Purkinje cell (primary cell): ENCODE measurements around the gene METTL1. TPM values are rescaled to one million over a fixed set of nuclear protein-coding genes. Genes with fewer than 3 reads are reported as not detected.

ENCODE experiments used
- polyA plus RNA-seq: library from polyadenylated mRNA; unstranded; fragments of >200 nt; fragmentation: Nextera tagmentation; gene quantifications from 2 replicates; pipeline ENCODE4 v1.2.1, GENCODE V29; 2014

Gene METTL1
- polyA plus RNA-seq: 19.2 and 33.9 TPM in 2 replicates

GRCh38 chr12:57771873-57772428 lies at the start of gene METTL1:
TSS of gene METTL1 (minus strand) at chr12:57772105. CDS start at chr12:57772083, 22 bp downstream.

GRCh38 chr12:57782608-57783465 lies 10.9 kb upstream of the METTL1 start, which contains the start of gene TSFM:
TSS of gene TSFM (plus strand) at chr12:57782787. CDS start at chr12:57782802, 15 bp downstream.

GRCh38 chr12:57772429-57773322 lies 771 bp upstream of the METTL1 start, which contains the start of gene EEF1AKMT3:
TSS of gene EEF1AKMT3 (plus strand) at chr12:57772614. CDS start at chr12:57772725, 111 bp downstream.

GRCh38 chr12:57766464-57767304 lies 5.2 kb downstream of the METTL1 start, which contains the start of gene CYP27B1:
TSS of gene CYP27B1 (minus strand) at chr12:57767078. CDS start at chr12:57767041, 37 bp downstream.

GRCh38 chr12:57754411-57755193 lies 17.3 kb downstream of the METTL1 start, which contains the start of gene MARCHF9:
TSS of gene MARCHF9 (plus strand) at chr12:57755103. CDS start at chr12:57755529, 426 bp downstream.

GRCh38 chr12:57751788-57752667 lies 19.9 kb downstream of the METTL1 start, which contains the start of gene CDK4:
TSS of gene CDK4 (minus strand) at chr12:57752310. CDS start at chr12:57751717, 593 bp downstream.

GRCh38 chr12:57744777-57745484 lies 27.0 kb downstream of the METTL1 start, which contains the start of gene TSPAN31:
TSS of gene TSPAN31 (plus strand) at chr12:57745039. CDS start at chr12:57745155, 116 bp downstream.

GRCh38 chr12:57738661-57739237 lies 33.2 kb downstream of the METTL1 start, which contains the start of gene AGAP2:
TSS of gene AGAP2 (minus strand) at chr12:57738742. CDS start at chr12:57738246, 496 bp downstream.

Other genes starting within 250 kb of the METTL1 start
- 1.6 and 3.4 TPM in 2 replicates for gene MBD6, start 249.3 kb downstream of the METTL1 start, polyA plus RNA-seq
- gene DCTN2, start 224.9 kb downstream of the METTL1 start, polyA plus RNA-seq: 111 and 115 TPM in 2 replicates
- 24.5 and 60.6 TPM in 2 replicates for gene KIF5A, start 222.1 kb downstream of the METTL1 start, polyA plus RNA-seq
- gene PIP4K2C, start 180.9 kb downstream of the METTL1 start, polyA plus RNA-seq: 81.0 and 95.3 TPM in 2 replicates
- gene DTX3, start 167.3 kb downstream of the METTL1 start, polyA plus RNA-seq: 3.7 and 5.3 TPM in 2 replicates
- gene ARHGEF25, start 160.7 kb downstream of the METTL1 start, polyA plus RNA-seq: not detected in 2 replicates
- 39.3 and 50.4 TPM in 2 replicates for gene B4GALNT1, start 138.9 kb downstream of the METTL1 start, polyA plus RNA-seq
- gene OS9, start 78.0 kb downstream of the METTL1 start, polyA plus RNA-seq: 32.1 and 60.1 TPM in 2 replicates
- 0.48 and 1.8 TPM in 2 replicates for gene AGAP2, start 33.4 kb downstream of the METTL1 start, polyA plus RNA-seq
- gene TSPAN31, start 27.1 kb downstream of the METTL1 start, polyA plus RNA-seq: 26.6 and 52.7 TPM in 2 replicates
- 11.2 and 14.3 TPM in 2 replicates for gene CDK4, start 19.8 kb downstream of the METTL1 start, polyA plus RNA-seq
- 2.4 TPM in 1 of 2 replicates, not detected in the other for gene MARCHF9, start 17.0 kb downstream of the METTL1 start, polyA plus RNA-seq
- not detected in 2 replicates for gene CYP27B1, start 5.0 kb downstream of the METTL1 start, polyA plus RNA-seq
- 2.8 TPM in 1 of 2 replicates, not detected in the other for gene EEF1AKMT3, start 509 bp upstream of the METTL1 start, polyA plus RNA-seq
- gene TSFM, start 10.7 kb upstream of the METTL1 start, polyA plus RNA-seq: 71.2 and 79.6 TPM in 2 replicates
- gene AVIL, start 46.6 kb upstream of the METTL1 start, polyA plus RNA-seq: 0.22 and 1.2 TPM in 2 replicates
- 3.3 and 4.2 TPM in 2 replicates for gene CTDSP2, start 74.6 kb upstream of the METTL1 start, polyA plus RNA-seq
- gene ATP23, start 169.5 kb upstream of the METTL1 start, polyA plus RNA-seq: 10.2 and 13.2 TPM in 2 replicates